K562 (cell line): ENCODE results near the gene TNKS2. TPM values are rescaled to one million over a fixed set of nuclear protein-coding genes. Genes with fewer than 3 reads are reported as not detected.
A peak's percentile ranks its signal among the peaks of the same experiment; 100 is the strongest.

Source experiments
- ATF1 ChIP-seq, 2 experiments: fragments of 450-650 bp in 1 of 2; IDR thresholded peaks; 2 replicates each; pipeline ENCODE4 v1.6.1; 2016; ENCODE audit warnings: missing compliant biosample characterization in 1 of 2, missing genetic modification characterization in 1 of 2
- BRCA1 ChIP-seq, 2 experiments: fragments of 450-650 bp in 1 of 2; sonication (generic) in 1 of 2; formaldehyde crosslinking in 1 of 2; IDR thresholded peaks; 2 replicates each; pipeline versions ENCODE4 v1.5.0 to v1.6.1; 2017 to 2020; ENCODE audit warnings: mild to moderate bottlenecking in 1 of 2, missing genetic modification reagents in 1 of 2
- GATAD2B ChIP-seq: fragments of 450-650 bp; IDR thresholded peaks from 2 replicates; pipeline ENCODE4 v1.6.1; 2017; ENCODE audit warnings: mild to moderate bottlenecking, borderline replicate concordance
- HNRNPLL ChIP-seq: fragments of 200-400 bp; formaldehyde crosslinking; IDR thresholded peaks from 2 replicates; pipeline ENCODE4 v1.6.1; 2017; ENCODE audit warnings: low read length, low read depth, mild to moderate bottlenecking; ENCODE audit not compliant: poor library complexity, severe bottlenecking
- MAZ ChIP-seq, 2 experiments: fragments of 450-650 bp in 1 of 2; sonication (generic) in 1 of 2; formaldehyde crosslinking; IDR thresholded peaks in 1 of 2; conservative IDR thresholded peaks in 1 of 2; 2 replicates each; pipeline versions ENCODE4 v1.4.0 to v1.5.0; 2020; ENCODE audit warnings: mild to moderate bottlenecking in 1 of 2, missing genetic modification reagents in 1 of 2
- MYC ChIP-seq, 2 experiments: fragments of 250-450 bp in 1 of 2; sonication (Bioruptor Pico) in 1 of 2; IDR thresholded peaks; 2 replicates each; pipeline versions ENCODE4 v1.5.1 to v1.6.1; 2012 to 2021; ENCODE audit warnings: low read depth in 2 of 2, borderline replicate concordance in 1 of 2, improper control_type of control experiment in 1 of 2, low read length in 1 of 2, mild to moderate bottlenecking in 1 of 2, moderate library complexity in 1 of 2
- PHF20 ChIP-seq: fragments of 450-650 bp; IDR thresholded peaks from 2 replicates; pipeline ENCODE4 v1.6.1; 2018; ENCODE audit not compliant: partially characterized antibody
- PHF8 ChIP-seq: fragments of 200-600 bp; sonication (generic); IDR thresholded peaks from 2 replicates; pipeline ENCODE4 v1.6.1; 2012; ENCODE audit warnings: mixed run types, mild to moderate bottlenecking, inconsistent platforms, low read length, moderate library complexity, borderline replicate concordance
- RNF219 ChIP-seq: fragments of 250-450 bp; sonication (Bioruptor Pico); IDR thresholded peaks from 2 replicates; pipeline ENCODE4 v1.5.0; 2022; ENCODE audit warnings: mild to moderate bottlenecking
- TCF15 ChIP-seq: fragments of 250-450 bp; sonication (Bioruptor Pico); IDR thresholded peaks from 2 replicates; pipeline ENCODE4 v1.8.0; 2022; ENCODE audit warnings: moderate library complexity, mild to moderate bottlenecking, inconsistent platforms
- ZNF146 ChIP-seq: IDR thresholded peaks from one replicate; pipeline ENCODE4 v1.6.1; 2018; ENCODE audit warnings: missing compliant biosample characterization; ENCODE audit not compliant: unreplicated experiment
- polyA plus RNA-seq, 8 experiments: library from polyadenylated mRNA; depleted of rRNA in 4 of 8; stranded (reverse) in 5 of 8; unstranded in 3 of 8; fragments of >200 nt; fragmentation: Nextera tagmentation in 2 of 8; fragmentation: Illumina TruSeq in 1 of 8; extraction: Ambion mirVana in 2 of 8; extraction: Trizol in 1 of 8; gene quantifications; 2 replicates each; pipeline versions ENCODE4 v1.2.1 to v1.2.3, GENCODE V29; 2011 to 2014; ENCODE audit warnings: inconsistent platforms in 1 of 8, missing spikeins in 1 of 8
- total RNA-seq, 7 experiments: library from RNA; depleted of rRNA in 6 of 7; stranded (reverse); fragments of >200 nt in 6 of 7; fragmentation: Illumina TruSeq in 2 of 7; extraction: Trizol in 2 of 7; gene quantifications; 2 replicates each; pipeline versions ENCODE4 v1.2.1 to v1.2.3, GENCODE V29; 2011 to 2021; ENCODE audit warnings: low replicate concordance in 1 of 7
- TF ChIP-seq, protein P1 (sequence below): fragments of 250-450 bp; sonication (Bioruptor Pico); IDR thresholded peaks from 2 replicates; pipeline ENCODE4 v1.5.0; 2021; ENCODE audit warnings: mild to moderate bottlenecking, moderate library complexity
- TF ChIP-seq, protein P2 (sequence below), 2 experiments: fragments of 250-450 bp in 1 of 2; fragments of 450-650 bp in 1 of 2; sonication (Bioruptor Pico) in 1 of 2; IDR thresholded peaks; 2 replicates each; pipeline versions ENCODE4 v1.6.1 to v1.8.0; 2016 to 2021; ENCODE audit warnings: mild to moderate bottlenecking in 2 of 2, moderate library complexity in 2 of 2, missing compliant biosample characterization in 1 of 2, missing genetic modification characterization in 1 of 2
- TF ChIP-seq, protein P3 (sequence below): sonication (generic); formaldehyde crosslinking; IDR thresholded peaks from 2 replicates; pipeline ENCODE4 v1.8.0; 2022; ENCODE audit warnings: missing genetic modification reagents, mild to moderate bottlenecking, moderate library complexity, borderline replicate concordance

Gene TNKS2
- total and polyA plus RNA-seq, 9 of the 15 experiments (the other 6 are each of a cell fraction or from before 2014, with no cell fraction given): 3.5 to 19.8 (median 8.6) TPM

GRCh38 chr10:91908337-91909116 lies 110.3 kb downstream of the TNKS2 start (continued):
- TF ChIP-seq, protein P1, sequence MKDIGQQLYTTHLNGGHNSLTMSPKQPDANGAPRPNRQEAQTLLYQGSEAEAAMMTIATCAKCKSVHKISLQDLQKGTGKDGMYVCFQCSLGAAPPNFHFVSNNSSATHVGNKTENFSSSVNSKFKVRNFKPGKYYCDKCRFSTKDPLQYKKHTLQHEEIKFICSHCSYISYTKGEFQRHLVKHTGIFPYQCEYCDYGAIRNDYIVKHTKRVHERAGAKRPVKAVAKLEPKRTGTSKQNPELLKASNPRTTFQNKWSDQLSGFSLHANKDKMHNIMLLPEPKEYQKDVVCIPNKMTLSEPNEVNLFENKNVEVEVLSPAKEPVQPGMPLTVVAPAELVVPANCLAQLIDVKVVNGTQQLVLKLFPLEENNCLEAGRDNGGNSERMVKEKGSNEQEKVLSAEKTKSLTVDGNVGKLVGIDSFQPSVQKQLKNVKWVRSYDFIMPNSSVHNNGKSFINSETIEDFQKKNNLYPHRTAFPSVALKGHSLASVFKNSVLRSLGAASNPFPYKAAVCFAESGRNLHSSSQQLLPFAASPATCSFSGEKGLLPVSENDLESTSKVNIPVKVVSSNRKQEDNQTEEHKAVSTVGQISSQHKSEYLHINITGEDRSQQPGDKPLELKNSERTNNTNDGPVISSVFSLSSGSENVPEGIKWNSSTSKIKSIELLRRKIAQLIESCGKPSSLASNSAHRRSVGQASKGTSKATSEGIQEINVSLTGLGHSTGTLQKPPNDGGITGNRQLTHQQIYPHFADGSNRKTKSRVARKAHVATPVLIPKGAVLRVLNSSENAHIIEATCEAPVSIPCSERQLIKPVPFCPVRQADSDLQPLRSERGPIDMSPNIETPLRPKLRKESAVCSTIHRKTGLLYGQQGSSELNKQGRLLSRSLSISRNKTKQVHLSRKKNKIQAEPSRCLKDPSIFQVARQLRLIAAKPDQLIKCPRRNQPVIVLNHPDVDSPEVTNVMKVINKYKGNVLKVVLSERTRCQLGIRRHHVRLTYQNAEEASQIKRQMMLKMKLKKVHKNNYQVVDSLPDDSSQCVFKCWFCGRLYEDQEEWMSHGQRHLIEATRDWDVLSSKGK (CRISPR knock-in tag): no peak
- TF ChIP-seq MAZ (CRISPR knock-in tag; conservative IDR thresholded peaks at IDR 0.05 in 1 of 2, IDR thresholded peaks at IDR 0.05 in 1 of 2) (peak; percentile 46 to 58; a peak in 3 of 4 replicates), PHF8 (peak; percentile 79; the same call in 1 of the 2 replicates), BRCA1 (IDR thresholded peaks at IDR 0.05) (no peak), BRCA1 (CRISPR knock-in tag; IDR thresholded peaks at IDR 0.05) (no peak), GATAD2B (no peak), ZNF146 (CRISPR knock-in tag) (no peak), MYC (IDR thresholded peaks at IDR 0.05; ENCODE audit: low read depth, low read length) (peak; percentile 88), MYC (CRISPR knock-in tag; IDR thresholded peaks at IDR 0.05; ENCODE audit: borderline replicate concordance, low read depth) (no peak), ATF1 (CRISPR knock-in tag; IDR thresholded peaks at IDR 0.05) (no peak), ATF1 (tag; IDR thresholded peaks at IDR 0.05) (peak; percentile 50), PHF20 (peak; percentile 45), TCF15 (CRISPR knock-in tag) (no peak), RNF219 (no peak), HNRNPLL (peak; percentile 99)
- TF ChIP-seq, protein P2, sequence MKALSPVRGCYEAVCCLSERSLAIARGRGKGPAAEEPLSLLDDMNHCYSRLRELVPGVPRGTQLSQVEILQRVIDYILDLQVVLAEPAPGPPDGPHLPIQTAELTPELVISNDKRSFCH (CRISPR knock-in tag; IDR thresholded peaks at IDR 0.05): no peak
- TF ChIP-seq, protein P2 (tag; IDR thresholded peaks at IDR 0.05): 0 out of 2 replicates have a peak, but pooled peaks have one; percentile 47
- TF ChIP-seq, protein P3, sequence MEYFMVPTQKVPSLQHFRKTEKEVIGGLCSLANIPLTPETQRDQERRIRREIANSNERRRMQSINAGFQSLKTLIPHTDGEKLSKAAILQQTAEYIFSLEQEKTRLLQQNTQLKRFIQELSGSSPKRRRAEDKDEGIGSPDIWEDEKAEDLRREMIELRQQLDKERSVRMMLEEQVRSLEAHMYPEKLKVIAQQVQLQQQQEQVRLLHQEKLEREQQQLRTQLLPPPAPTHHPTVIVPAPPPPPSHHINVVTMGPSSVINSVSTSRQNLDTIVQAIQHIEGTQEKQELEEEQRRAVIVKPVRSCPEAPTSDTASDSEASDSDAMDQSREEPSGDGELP (CRISPR knock-in tag): peak; percentile 78; the same call in 1 of the 2 replicates
